ENCODE measurements around the gene CTXND1. TPM values are rescaled to one million over a fixed set of nuclear protein-coding genes. Genes with fewer than 3 reads are reported as not detected.

CTXND1 gene
- polyA plus RNA-seq, 2 of the 4 experiments (the other 2 are of a cell fraction), result not detected

DNA sequence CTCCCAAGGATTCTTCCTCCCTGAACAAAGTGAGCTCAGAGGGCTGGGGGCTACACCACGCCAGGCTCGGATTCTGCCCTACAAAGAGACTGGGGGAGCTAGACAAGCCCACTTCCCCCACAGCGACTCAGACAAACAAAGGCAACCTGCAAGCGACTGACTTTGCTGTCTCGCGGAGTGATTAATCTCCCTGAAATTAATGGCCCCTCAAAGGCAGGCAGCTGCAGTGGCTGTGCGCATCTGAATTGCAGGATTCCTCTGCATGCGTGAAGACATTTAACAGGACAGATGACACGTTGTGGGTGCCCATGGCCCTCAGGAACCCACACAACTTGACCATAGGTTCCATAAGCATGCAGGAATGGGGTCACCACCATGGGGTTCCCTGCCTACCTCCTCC, 18.4 kb downstream of the CTXND1 start:
- Histone ChIP-seq H3K27ac (no peak overlapping the region), H3K4me3 (no peak overlapping the region), H3K9me3 (no peaks in the 10 kb centered on the region), H3K4me2 (no peak overlapping the region), H3K4me1 (no peaks in the 10 kb centered on the region)
- ChIA-PET POLR2A (no interaction called here), CTCF (interaction anchor here (0.6 to 1.2 kb wide), 3 partner anchors 12 to 180 kb away, joined by 3 to 4 read pairs (median 3); no protein-coding TSS in a partner anchor)
- 52% methylated on average over 9 of the region's 9 CpGs for WGBS (ENCODE audit: missing lambda C conversion rate)
- no peak for ATAC-seq
- no peak for TF ChIP-seq CHD2 (IDR thresholded peaks at IDR 0.05; ENCODE audit: low read length, partially characterized antibody)
- no peak for TF ChIP-seq RAD21 (conservative IDR thresholded peaks at IDR 0.05 in 1 of 2, IDR thresholded peaks at IDR 0.05 in 1 of 2)
- no peak for TF ChIP-seq ZNF302 (CRISPR knock-in tag; IDR thresholded peaks at IDR 0.05)
- TF ChIP-seq TFCP2L1 (CRISPR knock-in tag; IDR thresholded peaks at IDR 0.05), result no peak
- TF ChIP-seq, protein P1, sequence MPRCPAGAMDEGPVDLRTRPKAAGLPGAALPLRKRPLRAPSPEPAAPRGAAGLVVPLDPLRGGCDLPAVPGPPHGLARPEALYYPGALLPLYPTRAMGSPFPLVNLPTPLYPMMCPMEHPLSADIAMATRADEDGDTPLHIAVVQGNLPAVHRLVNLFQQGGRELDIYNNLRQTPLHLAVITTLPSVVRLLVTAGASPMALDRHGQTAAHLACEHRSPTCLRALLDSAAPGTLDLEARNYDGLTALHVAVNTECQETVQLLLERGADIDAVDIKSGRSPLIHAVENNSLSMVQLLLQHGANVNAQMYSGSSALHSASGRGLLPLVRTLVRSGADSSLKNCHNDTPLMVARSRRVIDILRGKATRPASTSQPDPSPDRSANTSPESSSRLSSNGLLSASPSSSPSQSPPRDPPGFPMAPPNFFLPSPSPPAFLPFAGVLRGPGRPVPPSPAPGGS (IDR thresholded peaks at IDR 0.05), result no peak
- TF ChIP-seq MAFK (IDR thresholded peaks at IDR 0.05; ENCODE audit: partially characterized antibody), result no peak
- DNase-seq (ENCODE audit: low read depth in 1 of 2, low spot score in 1 of 2), result no peak
- FAIRE-seq, result no peak

DNA sequence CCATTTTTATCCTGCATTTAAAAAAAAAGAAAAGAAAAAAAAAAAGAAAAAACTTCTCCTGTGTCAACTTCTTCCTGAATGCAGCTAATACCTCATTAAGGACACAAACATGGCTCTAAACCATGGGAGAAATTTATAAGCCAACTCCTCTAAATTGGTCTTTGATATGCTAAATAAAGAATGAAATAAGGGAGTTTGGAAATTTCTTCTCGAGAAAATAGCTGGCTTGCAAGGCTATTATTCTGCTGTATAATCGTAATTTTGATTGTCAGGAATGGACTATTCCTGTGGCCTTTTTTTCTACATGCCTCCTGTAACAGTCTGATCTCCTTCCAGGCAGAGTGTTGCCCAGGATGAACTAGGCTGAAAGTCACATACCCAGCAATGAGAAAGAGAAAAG, 20.6 kb downstream of the CTXND1 start:
- DNase-seq (ENCODE audit: low read depth in 1 of 2, low spot score in 1 of 2), result no peak
- ChIA-PET CTCF (interaction anchor here (0.7 kb wide), 1 partner anchor 784 kb away, joined by 3 read pairs; no protein-coding TSS in a partner anchor), POLR2A (interaction anchor here (1.1 kb wide), 1 partner anchor 9 kb away, joined by 3 read pairs; no protein-coding TSS in a partner anchor)
- Histone ChIP-seq H3K4me3 (no peak overlapping the region), H3K4me2 (no peak overlapping the region), H3K9me3 (no peaks in the 10 kb centered on the region), H3K4me1 (no peaks in the 10 kb centered on the region), H3K27ac (no peak overlapping the region)
- FAIRE-seq, result no peak
- 4% methylated on average over 2 of the region's 2 CpGs for WGBS (ENCODE audit: missing lambda C conversion rate)
- no peak for TF ChIP-seq TFCP2L1 (CRISPR knock-in tag; IDR thresholded peaks at IDR 0.05)
- no peak for TF ChIP-seq HDAC2 (IDR thresholded peaks at IDR 0.05)
- no peak for TF ChIP-seq ZSCAN20 (CRISPR knock-in tag; IDR thresholded peaks at IDR 0.05)
- ATAC-seq, result no peak

DNA sequence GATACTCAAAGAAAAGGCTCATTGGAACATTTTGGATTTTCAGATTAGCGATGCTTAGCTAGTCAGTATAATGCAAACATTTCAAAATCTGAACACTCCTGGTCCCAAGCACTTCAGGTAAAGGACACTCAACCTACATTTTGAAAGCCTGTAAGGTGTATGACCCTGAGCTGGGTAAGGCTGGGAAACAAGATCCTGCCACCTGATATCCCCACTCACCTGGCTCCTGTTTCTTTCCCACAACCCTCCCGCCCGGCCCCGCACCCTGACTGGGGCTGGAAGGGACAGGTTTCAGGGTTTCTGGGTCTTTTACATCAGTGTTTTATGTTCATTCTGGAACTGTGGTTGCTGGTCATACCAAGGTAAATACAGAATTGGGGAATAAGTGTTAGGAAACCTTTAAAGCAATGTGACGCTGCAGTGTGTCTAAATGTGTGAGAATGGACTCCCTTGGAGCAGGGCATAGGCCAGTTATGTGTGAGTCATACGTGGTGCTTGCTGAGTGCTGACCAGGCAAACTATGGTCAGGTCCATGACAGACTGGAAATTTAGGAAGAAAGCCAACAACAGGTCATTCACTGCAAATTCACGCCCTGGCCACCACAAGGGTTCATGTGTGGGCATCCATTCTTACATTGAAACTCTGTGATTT, 22.9 kb downstream of the CTXND1 start:
- no peak overlapping the region for H3K4me3 ChIP-seq
- ATAC-seq (peak; percentile 69 to 71; a peak in 5 of 6 replicates), FAIRE-seq (no peak), DNase-seq (ENCODE audit: low read depth in 1 of 2, low spot score in 1 of 2) (peak in 1 of 2 experiments; percentile 30)
- TF ChIP-seq MAFK (IDR thresholded peaks at IDR 0.05; ENCODE audit: partially characterized antibody) (peak; percentile 68), NFE2L2 (conservative IDR thresholded peaks at IDR 0.05; ENCODE audit: low read length) (no peak), SREBF2 (IDR thresholded peaks at IDR 0.05) (no peak), FOSB (CRISPR knock-in tag; IDR thresholded peaks at IDR 0.05) (no peak), EP300 (IDR thresholded peaks at IDR 0.05) (no peak)
- no peaks in the 10 kb centered on the region for H3K4me1 ChIP-seq
- H3K9me3 ChIP-seq, result no peaks in the 10 kb centered on the region
- 46% methylated on average over 7 of the region's 7 CpGs for WGBS (ENCODE audit: missing lambda C conversion rate)
- no peak overlapping the region for H3K4me2 ChIP-seq
- H3K27ac ChIP-seq, result no peak overlapping the region
- CTCF ChIA-PET, result no interaction called here
- POLR2A ChIA-PET, result no interaction called here

DNA sequence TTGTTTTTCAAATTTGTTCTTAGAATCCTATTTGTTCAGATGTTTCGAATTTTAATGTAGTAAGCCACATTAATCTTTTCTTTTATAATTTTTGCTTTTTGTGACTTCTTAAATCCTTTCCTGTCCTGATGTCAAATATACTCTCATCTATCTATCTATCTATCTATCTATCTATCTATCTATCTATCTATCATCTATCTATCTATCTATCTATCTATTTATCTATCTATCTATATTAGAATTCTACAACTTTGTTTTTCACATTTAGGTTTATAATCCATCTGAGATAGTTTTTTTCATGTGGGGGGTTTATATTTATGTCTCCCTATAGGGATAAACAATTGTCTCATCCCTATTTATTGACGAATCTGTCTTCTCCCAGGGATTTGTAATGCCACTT, 32.1 kb downstream of the CTXND1 start:
- FAIRE-seq (no peak), DNase-seq (ENCODE audit: low read depth in 1 of 2, low spot score in 1 of 2) (no peak), ATAC-seq (no peak)
- POLR2A ChIA-PET, result no interaction called here
- 39% methylated on average over 2 of the region's 2 CpGs for WGBS (ENCODE audit: missing lambda C conversion rate)
- no peak for TF ChIP-seq HOXB13 (CRISPR knock-in tag; IDR thresholded peaks at IDR 0.05; ENCODE audit: low read depth)
- TF ChIP-seq MYC (IDR thresholded peaks at IDR 0.05; ENCODE audit: borderline replicate concordance, low read length), result no peak
- TF ChIP-seq ZNF302 (CRISPR knock-in tag; IDR thresholded peaks at IDR 0.05), result no peak
- TF ChIP-seq, protein P2, sequence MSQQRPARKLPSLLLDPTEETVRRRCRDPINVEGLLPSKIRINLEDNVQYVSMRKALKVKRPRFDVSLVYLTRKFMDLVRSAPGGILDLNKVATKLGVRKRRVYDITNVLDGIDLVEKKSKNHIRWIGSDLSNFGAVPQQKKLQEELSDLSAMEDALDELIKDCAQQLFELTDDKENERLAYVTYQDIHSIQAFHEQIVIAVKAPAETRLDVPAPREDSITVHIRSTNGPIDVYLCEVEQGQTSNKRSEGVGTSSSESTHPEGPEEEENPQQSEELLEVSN (IDR thresholded peaks at IDR 0.05; ENCODE audit: borderline replicate concordance, low read depth), result no peak
- TF ChIP-seq FOSB (CRISPR knock-in tag; IDR thresholded peaks at IDR 0.05), result no peak
- no peak for TF ChIP-seq ZFP36 (IDR thresholded peaks at IDR 0.05; ENCODE audit: borderline replicate concordance, partially characterized antibody)
- no peak for TF ChIP-seq HOXA7 (CRISPR knock-in tag; IDR thresholded peaks at IDR 0.05)
- TF ChIP-seq ESRRA (IDR thresholded peaks at IDR 0.05; ENCODE audit: borderline replicate concordance, low read length), result no peak
- no peak for TF ChIP-seq KDM5A (IDR thresholded peaks at IDR 0.05)
- TF ChIP-seq ZSCAN20 (CRISPR knock-in tag; IDR thresholded peaks at IDR 0.05), result no peak
- TF ChIP-seq NFE2L2 (conservative IDR thresholded peaks at IDR 0.05; ENCODE audit: low read length), result no peak
- TF ChIP-seq BHLHE40 (IDR thresholded peaks at IDR 0.05; ENCODE audit: low read depth, low read length), result no peak
- TF ChIP-seq MAFK (IDR thresholded peaks at IDR 0.05; ENCODE audit: partially characterized antibody), result no peak
- CTCF ChIA-PET, result no interaction called here
- Histone ChIP-seq H3K4me3 (no peak overlapping the region), H3K9me3 (no peaks in the 10 kb centered on the region), H3K27ac (no peak overlapping the region), H3K4me2 (no peak overlapping the region), H3K4me1 (no peaks in the 10 kb centered on the region)
